ENCODE measurements around the gene ALG6.
A peak's percentile ranks its signal among the peaks of the same experiment; 100 is the strongest.
"Not testable (repeated sequence)": the region's sequence is repeated elsewhere in the genome, so short reads cannot be mapped to it uniquely, and the experiment has no call there.

ALG6 gene

GRCh38 chr1:63414691-63415365 is 47.4 kb downstream of the ALG6 start:
- DNase-seq (ENCODE audit: low read depth): no peak

DNA sequence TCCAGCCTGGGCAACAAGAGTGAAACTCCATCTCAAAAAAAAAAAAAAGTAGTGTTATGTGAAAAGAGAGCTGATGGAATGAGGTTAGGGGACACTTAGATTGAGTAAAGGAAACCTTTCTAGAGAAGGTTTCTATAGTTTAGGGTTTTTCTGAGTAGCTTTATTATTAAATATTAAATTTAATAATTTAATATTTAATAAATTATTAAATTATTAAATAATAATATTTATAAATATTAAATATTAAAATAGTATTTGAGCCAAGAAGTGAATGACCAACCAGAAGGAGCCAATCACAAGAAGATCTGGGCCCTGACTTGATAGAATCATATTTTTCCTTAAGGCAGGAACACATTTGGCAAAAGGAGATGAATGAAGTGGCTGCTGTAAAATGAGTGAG is 50.7 kb downstream of the ALG6 start:
- DNase-seq (ENCODE audit: low read depth): no peak

DNA sequence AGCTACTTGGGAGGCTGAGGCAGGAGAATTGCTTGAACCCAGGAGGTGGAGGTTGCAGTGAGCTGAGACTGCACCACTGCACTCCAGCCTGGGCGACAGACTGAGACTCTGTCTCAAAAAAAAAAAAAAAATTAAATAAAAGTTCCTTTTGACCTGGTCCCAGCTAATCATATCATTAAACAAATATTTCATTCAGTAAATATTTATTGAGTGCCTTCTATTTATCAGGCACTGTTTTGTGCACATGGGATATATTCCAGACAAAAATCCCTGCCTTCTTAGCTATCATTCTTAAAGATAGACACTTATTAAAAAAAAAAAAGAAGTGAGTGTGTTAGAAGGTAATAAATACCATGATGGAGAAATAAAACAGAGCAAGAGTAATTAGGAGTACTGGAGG is 53.3 kb downstream of the ALG6 start:
- not testable (repeated sequence) for DNase-seq (ENCODE audit: low read depth)

- DNase-seq (ENCODE audit: low read depth): no peak
Measured at GRCh38 chr1:63423649-63424048, 56.2 kb downstream of the ALG6 start.

GRCh38 chr1:63428815-63429214 is 61.4 kb downstream of the ALG6 start:
- DNase-seq (ENCODE audit: low read depth): no peak

DNA sequence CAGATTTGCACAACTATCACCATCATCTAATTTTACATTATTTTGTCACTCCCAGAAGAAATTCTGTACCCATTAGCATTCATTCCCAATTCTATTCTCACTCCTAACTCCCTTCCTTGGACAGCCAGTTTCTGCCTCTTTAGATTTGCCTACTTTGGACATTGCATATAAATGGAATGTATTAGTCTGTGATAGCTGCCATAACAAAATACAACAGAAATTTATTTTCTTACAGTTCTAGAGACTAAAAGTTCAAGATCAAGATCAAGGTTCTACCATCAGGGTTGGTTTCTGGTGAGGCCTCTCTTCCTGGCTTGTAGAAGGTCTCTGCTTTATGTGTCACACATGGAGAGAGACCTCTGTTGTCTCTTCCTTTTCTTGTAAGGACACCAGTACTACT is 61.9 kb downstream of the ALG6 start:
- no peak for DNase-seq (ENCODE audit: low read depth)

- no peak for DNase-seq (ENCODE audit: low read depth)
Measured at GRCh38 chr1:63435161-63435560, 67.7 kb downstream of the ALG6 start.

GRCh38 chr1:63442141-63442475 is 74.7 kb downstream of the ALG6 start:
- DNase-seq (ENCODE audit: low read depth): no peak

DNA sequence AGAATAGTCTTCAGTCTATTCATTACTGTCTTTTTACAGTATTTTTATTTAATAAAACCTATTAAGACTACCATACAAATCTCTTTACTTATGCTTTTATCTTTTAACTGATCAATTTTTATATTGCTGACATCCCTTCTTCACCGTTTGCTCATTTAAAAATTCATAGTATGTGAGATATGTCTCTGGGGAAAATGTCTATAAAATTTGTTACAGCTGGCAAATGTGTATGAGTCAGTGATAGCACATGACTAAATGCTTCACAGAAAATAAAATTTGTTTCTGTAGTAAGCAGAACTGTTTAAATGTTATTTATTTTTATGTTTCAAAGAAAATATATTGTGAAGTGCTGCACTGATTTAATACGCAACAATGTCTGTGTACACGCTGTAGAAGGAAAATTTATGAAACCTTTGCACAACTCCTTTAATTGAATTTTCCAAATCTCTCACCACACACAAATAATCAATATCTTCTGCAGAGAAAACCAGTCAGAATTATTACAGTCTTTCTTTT is 81.4 kb downstream of the ALG6 start:
- DNase-seq (ENCODE audit: low read depth): peak; percentile 10

DNA sequence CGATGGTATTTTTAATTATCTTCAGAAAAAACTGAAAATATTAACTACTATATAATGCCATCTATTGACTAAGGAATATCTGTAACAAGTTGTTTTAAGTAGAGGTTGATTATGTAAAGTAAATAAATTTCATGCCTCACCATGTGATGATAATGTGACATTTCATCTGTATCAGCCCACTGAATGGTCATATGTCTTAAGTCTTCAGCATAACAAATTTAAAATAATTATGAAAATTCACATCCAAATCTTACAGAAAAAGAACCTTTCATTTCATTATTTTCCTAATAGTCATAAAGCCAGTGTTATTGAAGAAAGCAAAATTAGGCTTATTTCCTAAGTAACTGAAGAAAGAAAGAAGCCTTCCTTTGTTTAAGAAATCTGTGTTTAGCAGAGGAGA is 83.0 kb downstream of the ALG6 start:
- no peak for DNase-seq (ENCODE audit: low read depth)

DNA sequence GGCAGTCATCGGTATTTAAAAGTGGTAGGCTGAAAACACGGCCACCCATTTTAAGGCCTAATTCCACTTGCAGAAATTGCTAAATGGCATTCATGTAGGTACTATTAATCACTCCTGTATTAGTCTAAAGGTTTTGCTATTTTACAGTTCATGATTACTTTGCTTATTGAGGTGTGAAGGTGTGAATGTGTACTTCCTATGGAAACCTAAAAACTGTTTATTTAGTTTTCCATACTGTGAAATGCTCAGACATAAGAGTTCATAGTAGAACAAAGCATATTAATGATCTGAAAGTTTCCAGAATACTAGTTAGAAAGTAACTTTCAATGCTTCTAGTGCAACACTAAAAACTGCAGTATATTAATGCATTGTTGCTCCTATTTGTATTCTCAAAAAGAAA is 85.8 kb downstream of the ALG6 start:
- no peak for DNase-seq (ENCODE audit: low read depth)

DNA sequence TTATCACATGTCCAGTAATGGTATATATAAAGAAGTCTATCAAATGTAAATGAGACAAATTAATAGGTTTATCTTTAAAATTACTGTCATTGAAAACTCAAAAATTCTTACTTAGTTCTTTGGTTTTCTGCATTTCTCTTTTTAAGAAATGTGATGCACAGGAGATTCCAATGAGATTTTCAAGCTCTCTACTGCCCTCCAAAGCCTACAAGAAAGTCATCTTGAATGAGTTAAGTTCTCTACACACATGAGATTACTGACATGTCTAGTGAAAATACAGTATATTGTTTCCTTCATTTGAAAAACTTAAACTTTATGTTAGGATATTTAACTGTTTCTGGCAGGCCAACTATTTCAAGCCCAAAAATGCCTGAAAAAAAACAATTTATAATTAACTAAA is 86.8 kb downstream of the ALG6 start:
- DNase-seq (ENCODE audit: low read depth): peak; percentile 21

- no peak for DNase-seq (ENCODE audit: low read depth)
Measured at GRCh38 chr1:63458750-63459149, 91.3 kb downstream of the ALG6 start.

DNA sequence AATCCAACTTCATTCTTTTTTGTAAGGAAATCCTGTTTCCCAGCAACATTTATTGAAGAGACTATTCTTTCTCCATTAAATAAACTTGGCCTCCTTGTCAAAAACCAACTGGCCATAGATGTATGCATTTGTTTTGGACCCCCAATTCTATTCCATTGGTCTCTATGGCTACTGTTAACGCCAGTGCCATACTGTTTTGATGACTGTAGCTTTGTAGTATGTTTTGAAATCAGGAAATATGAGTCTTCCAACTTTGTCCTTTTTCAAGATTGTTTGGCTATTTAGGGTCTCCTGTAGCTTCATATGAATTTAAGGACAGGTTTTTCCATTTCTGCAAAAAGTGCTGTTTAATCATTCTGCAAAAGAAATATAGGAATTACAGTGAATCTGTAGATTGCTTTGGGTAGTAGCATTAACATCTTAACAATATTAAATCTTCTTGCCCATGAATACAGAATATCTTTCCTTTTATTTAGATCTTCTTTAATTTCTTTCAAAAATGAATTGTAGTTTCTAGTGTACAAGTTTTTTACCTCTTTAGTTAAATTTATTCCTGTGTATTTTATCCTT is 94.3 kb downstream of the ALG6 start:
- DNase-seq (ENCODE audit: low read depth): no peak

DNA sequence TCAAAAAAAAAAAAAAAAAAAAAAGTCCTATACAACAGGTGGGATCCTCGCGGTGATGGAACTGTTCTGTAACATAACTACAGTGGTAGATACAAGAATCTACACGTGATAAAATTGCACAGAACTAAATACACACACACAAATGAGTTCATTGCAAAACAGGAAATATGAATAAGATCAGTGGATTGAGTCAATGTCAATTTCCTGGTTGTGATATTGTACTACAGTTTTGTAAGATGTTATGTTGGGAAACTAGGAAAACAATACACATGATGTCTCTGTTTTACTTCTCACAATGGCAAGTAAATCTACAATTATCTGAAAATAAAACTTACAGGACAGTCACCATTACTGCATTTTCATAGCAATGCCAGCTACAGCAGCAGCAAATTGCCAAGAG is 95.8 kb downstream of the ALG6 start:
- peak; percentile 77 for DNase-seq (ENCODE audit: low read depth)

DNA sequence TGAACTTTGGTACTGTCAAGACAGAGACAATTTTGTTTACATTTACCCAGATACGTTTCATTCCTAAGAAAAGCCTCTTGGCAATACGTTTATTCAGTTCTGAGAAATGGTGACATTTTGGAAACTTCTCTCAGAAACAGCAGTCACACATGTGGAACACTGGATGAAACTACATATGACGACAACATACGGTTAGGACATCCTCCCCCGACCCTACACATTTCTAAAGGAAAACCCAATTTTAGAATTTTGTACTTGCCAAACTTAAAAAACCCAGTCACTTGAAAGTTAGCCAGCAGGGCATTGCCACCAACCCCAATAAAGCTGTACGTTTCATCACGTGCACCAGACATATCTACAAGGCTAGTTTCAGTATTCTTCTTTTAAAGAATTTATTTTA is 98.8 kb downstream of the ALG6 start:
- no peak for DNase-seq (ENCODE audit: low read depth)

DNA sequence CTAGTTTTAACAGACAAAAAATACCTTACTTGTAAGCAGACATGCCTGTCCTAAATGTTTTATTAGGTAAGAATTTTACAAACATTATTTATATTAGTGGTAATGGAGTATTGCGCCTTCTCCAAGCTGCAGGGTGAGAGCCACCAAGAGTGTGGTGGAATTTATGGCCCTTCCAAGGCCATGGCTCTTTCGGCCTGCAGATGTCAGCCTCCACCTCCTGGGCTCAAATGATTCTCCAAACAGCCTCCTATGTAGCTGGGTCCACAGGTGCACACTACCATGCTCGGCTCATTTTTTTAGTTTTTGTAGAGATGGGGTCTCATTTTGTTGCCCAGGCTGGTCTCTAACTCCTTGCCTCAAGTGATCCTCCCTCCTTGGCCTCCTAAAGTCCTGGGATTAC is 99.3 kb downstream of the ALG6 start:
- no peak for DNase-seq (ENCODE audit: low read depth)

DNA sequence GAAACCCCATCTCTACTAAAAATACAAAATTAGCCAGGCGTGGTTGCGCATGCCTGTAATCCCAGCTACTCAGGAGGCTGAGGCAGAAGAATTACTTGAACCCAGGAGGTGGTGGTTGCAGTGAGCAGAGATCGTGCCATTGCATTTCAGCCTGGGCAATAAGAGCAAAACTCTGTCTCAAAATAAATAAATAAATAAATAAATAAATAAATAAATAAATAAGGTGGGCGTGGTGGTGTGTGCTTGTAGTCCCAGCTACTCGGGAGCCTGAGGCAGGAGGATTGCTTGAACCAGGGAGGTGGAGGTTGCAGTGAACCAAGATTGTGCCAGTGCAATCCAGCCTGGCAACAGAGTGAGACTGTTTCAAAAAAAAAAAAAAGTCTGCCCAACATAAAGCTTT is 101.3 kb downstream of the ALG6 start:
- DNase-seq (ENCODE audit: low read depth): not testable (repeated sequence)

DNA sequence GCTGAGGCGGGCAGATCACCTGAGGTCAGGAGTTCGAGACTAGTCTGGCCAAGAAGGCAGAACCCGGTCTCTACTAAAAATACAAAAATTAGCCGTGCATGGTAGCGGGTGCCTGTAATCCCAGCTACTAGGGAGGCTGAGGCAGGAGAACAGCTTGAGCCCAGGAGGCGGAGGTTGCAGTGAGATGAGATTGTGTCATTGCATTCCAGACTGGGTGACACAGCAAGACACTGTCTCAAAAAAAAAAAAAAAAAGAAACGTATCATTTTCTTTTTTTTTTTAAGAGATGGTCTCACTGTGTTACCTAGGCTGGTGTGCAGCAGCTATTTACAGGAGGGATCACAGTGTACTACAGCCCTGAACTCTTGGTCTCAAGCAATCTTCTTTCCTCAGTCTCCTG is 108.3 kb downstream of the ALG6 start:
- peak; percentile 6 for DNase-seq (ENCODE audit: low read depth)

DNA sequence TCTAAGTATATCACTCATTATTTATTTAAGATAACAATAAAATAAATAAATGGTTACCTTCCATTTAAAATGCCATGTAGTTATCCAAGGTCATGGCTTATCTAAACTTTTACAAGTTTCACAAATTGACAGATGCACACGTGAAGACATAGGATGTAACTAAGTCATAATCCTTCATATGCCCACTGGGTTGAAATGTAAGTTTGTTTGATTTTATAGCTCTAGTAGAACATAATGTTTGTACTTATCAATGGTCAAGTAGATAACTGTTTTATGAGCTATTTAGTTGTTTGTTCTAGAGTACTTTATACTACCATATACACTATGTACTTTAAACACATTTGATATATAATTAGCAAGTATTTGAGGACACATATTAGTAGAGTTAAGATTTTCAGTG is 112.6 kb downstream of the ALG6 start:
- DNase-seq (ENCODE audit: low read depth): no peak

DNA sequence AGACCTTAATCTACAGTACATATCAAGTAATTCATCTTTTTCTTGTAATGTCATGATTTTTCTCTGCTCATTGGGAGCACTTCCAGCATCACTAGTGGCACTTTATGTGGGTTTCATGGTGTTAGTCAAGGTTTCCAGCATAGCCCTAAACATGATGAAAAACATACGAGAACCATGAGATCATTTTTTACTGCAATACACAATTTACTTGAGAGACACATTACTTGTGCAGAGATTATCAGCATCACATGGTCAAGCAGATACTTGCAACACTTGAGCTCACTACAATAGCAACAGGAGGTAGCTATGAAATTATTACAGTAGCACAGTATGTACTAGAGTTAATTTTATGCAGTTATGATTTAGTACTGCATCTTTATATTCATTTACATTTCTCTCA is 119.2 kb downstream of the ALG6 start:
- DNase-seq (ENCODE audit: low read depth): peak; percentile 75

- peak; percentile 73 for DNase-seq (ENCODE audit: low read depth)
Measured at GRCh38 chr1:63487336-63488065, 120.1 kb downstream of the ALG6 start.

All from amniotic epithelial cell (primary cell).